Mesendoderm (in vitro differentiated cells): Measurements from ENCODE around the gene SUPT5H.
"Not testable (repeated sequence)": the region's sequence is repeated elsewhere in the genome, so short reads cannot be mapped to it uniquely, and the experiment has no call there.

ENCODE experiments used
- DNase-seq: peaks from one replicate; pipeline ENCODE4 v3.0.0; 2013
- H2AK5ac ChIP-seq: 2 replicates; pipeline ENCODE4 v1.6.1; 2013; ENCODE audit warnings: low read length, inconsistent platforms
- H2BK120ac ChIP-seq: 2 replicates; pipeline ENCODE4 v1.6.1; 2013; ENCODE audit warnings: low read depth, mild to moderate bottlenecking, low read length, moderate library complexity, mixed read lengths
- H2BK15ac ChIP-seq: replicated peaks from 2 replicates; pipeline ENCODE4 v1.6.1; 2013; ENCODE audit warnings: low read depth, mild to moderate bottlenecking, moderate library complexity
- H2BK5ac ChIP-seq: 2 replicates; pipeline ENCODE4 v1.6.1; 2013; ENCODE audit warnings: low read length, inconsistent platforms
- H3K18ac ChIP-seq: 2 replicates; pipeline ENCODE4 v1.6.1; 2013; ENCODE audit warnings: mild to moderate bottlenecking, low read length, mixed read lengths
- H3K23ac ChIP-seq: one replicate; pipeline ENCODE4 v1.6.1; 2013; ENCODE audit warnings: low read length
- H3K27ac ChIP-seq: 2 replicates; pipeline ENCODE4 v1.5.1; 2013; ENCODE audit warnings: low read depth, mild to moderate bottlenecking, inconsistent platforms, low read length, moderate library complexity
- H3K27me3 ChIP-seq: 2 replicates; pipeline ENCODE4 v1.6.1; 2013; ENCODE audit warnings: low read length, control low read depth, mild to moderate bottlenecking, inconsistent platforms; ENCODE audit not compliant: insufficient read depth, poor library complexity
- H3K36me3 ChIP-seq: 2 replicates; pipeline ENCODE4 v1.6.1; 2013; ENCODE audit warnings: low read length, inconsistent platforms; ENCODE audit not compliant: control insufficient read depth, insufficient read depth
- H3K4ac ChIP-seq: one replicate; pipeline ENCODE4 v1.6.1; 2013; ENCODE audit warnings: low read depth, mild to moderate bottlenecking, low read length, moderate library complexity
- H3K4me1 ChIP-seq: 2 replicates; pipeline ENCODE4 v1.6.1; 2013; ENCODE audit warnings: low read depth, low read length, inconsistent platforms; ENCODE audit not compliant: control insufficient read depth
- H3K4me2 ChIP-seq: 2 replicates; pipeline ENCODE4 v1.6.1; 2013; ENCODE audit warnings: low read length
- H3K4me3 ChIP-seq: 2 replicates; pipeline ENCODE4 v1.5.1; 2013; ENCODE audit warnings: mild to moderate bottlenecking, low read length
- H3K56ac ChIP-seq: one replicate; pipeline ENCODE4 v1.6.1; 2013; ENCODE audit warnings: low read length
- H3K79me1 ChIP-seq: 2 replicates; pipeline ENCODE4 v1.6.1; 2013; ENCODE audit warnings: low read length, inconsistent platforms
- H3K79me2 ChIP-seq: 2 replicates; pipeline ENCODE4 v1.6.1; 2013; ENCODE audit warnings: mild to moderate bottlenecking, low read length; ENCODE audit not compliant: control insufficient read depth, insufficient read depth
- H3K9ac ChIP-seq: 2 replicates; pipeline ENCODE4 v1.6.1; 2013; ENCODE audit warnings: low read length, inconsistent platforms
- H4K5ac ChIP-seq: one replicate; pipeline ENCODE4 v1.6.1; 2013; ENCODE audit warnings: low read length
- H4K8ac ChIP-seq: one replicate; pipeline ENCODE4 v1.6.1; 2013; ENCODE audit warnings: low read depth, mild to moderate bottlenecking, control low read depth, low read length, moderate library complexity
- WGBS: extraction: QIAGEN DNeasy Blood & Tissue Kit; methylation state at CpG from one replicate; pipeline ENCODE4 v1.1.7; 2013; ENCODE audit warnings: low lambda C conversion rate, missing lambda C conversion rate; ENCODE audit not compliant: insufficient coverage; ENCODE audit errors: extremely low coverage; 5-methylcytosine and 5-hydroxymethylcytosine counted together

The SUPT5H gene

DNA sequence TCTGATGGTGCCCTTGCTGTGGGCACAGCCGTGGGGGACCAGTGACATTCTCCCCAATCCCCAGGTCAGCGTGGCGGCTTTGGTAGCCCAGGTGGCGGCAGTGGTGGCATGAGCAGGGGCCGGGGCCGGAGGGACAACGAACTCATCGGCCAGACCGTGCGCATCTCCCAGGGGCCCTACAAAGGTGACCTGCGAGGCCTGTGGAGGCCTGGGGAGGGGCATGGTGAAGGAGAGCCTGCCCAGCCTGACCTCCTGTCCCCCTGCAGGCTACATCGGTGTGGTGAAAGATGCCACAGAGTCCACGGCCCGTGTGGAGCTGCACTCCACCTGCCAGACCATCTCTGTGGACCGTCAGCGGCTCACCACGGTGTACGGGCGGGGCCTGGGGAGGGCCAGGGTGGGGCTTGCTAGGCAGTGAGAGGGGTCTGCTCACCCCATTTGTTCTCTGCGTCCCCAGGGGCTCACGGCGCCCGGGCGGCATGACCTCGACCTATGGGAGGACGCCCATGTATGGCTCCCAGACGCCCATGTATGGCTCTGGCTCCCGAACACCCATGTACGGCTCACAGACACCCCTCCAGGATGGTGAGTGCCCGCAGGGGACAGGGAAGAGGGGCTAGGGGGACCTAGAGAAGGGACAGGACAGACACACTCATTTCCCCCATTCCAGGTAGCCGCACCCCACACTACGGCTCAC lies 27.5 kb downstream of the SUPT5H start:
- H3K18ac ChIP-seq: no peak overlapping the region
- no peak overlapping the region for H4K5ac ChIP-seq
- no peak overlapping the region for H3K27ac ChIP-seq
- no peak overlapping the region for H3K56ac ChIP-seq
- H3K79me1 ChIP-seq: no peaks in the 10 kb centered on the region
- H3K79me2 ChIP-seq: no peaks in the 10 kb centered on the region
- no peaks in the 10 kb centered on the region for H3K27me3 ChIP-seq
- H3K9ac ChIP-seq: no peak overlapping the region
- no peak overlapping the region for H2AK5ac ChIP-seq
- no peak overlapping the region for H2BK120ac ChIP-seq
- no peak overlapping the region for H3K4ac ChIP-seq
- no peak overlapping the region for H4K8ac ChIP-seq
- H3K23ac ChIP-seq: no peak overlapping the region
- no peak overlapping the region for H3K4me2 ChIP-seq
- no peaks in the 10 kb centered on the region for H3K4me1 ChIP-seq
- H2BK5ac ChIP-seq: no peak overlapping the region
- no CpG with 5 or more reads among the region's 32 CpGs for WGBS
- H2BK15ac ChIP-seq: no peak overlapping the region
- DNase-seq: no peak
- no peak overlapping the region for H3K4me3 ChIP-seq
- peaks cover 22% of the 10 kb centered on the region for H3K36me3 ChIP-seq

DNA sequence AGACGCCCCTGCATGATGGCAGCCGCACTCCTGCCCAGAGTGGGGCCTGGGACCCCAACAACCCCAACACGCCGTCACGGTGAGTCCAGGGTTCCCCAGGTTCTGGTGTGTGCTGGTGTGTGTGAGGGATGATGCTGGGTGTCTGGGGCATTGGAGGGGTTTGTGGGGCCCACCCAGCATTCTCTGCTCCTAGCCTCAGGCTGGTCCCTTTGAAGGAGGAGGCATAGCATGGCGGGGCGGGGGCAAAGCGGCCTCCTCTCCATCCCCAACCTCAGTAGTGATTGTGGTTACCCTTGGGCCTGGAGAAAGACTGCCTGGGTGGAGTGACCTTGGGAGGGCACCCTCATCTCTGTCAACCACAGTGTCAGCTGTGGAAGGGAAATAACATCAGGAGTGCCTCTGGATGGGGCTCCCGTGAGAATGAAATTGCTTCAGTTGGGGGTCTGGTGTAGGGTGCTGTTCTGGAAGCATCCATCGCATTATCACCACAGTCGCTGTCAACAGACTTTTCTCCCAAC lies 28.1 kb downstream of the SUPT5H start:
- H3K79me1 ChIP-seq: no peaks in the 10 kb centered on the region
- no peaks in the 10 kb centered on the region for H3K27me3 ChIP-seq
- DNase-seq: no peak
- H3K56ac ChIP-seq: no peak overlapping the region
- WGBS: no CpG with 5 or more reads among the region's 11 CpGs
- H2AK5ac ChIP-seq: no peak overlapping the region
- H3K18ac ChIP-seq: no peak overlapping the region
- H3K27ac ChIP-seq: no peak overlapping the region
- H3K9ac ChIP-seq: no peak overlapping the region
- no peaks in the 10 kb centered on the region for H3K79me2 ChIP-seq
- no peak overlapping the region for H3K4me3 ChIP-seq
- H2BK5ac ChIP-seq: no peak overlapping the region
- H3K4me2 ChIP-seq: no peak overlapping the region
- H3K36me3 ChIP-seq: peaks cover 22% of the 10 kb centered on the region
- no peak overlapping the region for H2BK15ac ChIP-seq
- H4K5ac ChIP-seq: no peak overlapping the region
- H4K8ac ChIP-seq: no peak overlapping the region
- H2BK120ac ChIP-seq: no peak overlapping the region
- H3K4me1 ChIP-seq: no peaks in the 10 kb centered on the region
- H3K4ac ChIP-seq: no peak overlapping the region
- H3K23ac ChIP-seq: no peak overlapping the region

DNA sequence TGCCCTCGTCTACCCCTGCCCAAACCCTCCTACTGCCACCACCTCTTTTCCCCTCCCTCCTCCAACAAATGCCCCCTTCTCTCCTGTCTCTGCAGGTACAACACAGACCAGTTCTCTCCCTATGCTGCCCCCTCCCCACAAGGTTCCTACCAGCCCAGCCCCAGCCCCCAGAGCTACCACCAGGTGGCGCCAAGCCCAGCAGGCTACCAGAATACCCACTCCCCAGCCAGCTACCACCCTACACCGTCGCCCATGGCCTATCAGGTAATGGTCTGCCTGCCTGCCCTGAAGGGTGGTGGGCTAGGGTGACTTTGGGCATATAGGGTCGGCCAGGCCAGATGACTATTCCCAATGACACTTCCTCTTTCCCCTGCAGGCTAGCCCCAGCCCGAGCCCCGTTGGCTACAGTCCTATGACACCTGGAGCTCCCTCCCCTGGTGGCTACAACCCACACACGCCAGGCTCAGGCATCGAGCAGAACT lies 28.8 kb downstream of the SUPT5H start:
- Histone ChIP-seq H3K79me2 (no peaks in the 10 kb centered on the region), H3K9ac (no peak overlapping the region), H3K4me2 (no peak overlapping the region), H3K4me1 (no peaks in the 10 kb centered on the region), H2BK5ac (no peak overlapping the region), H2BK15ac (no peak overlapping the region), H4K5ac (no peak overlapping the region), H2BK120ac (no peak overlapping the region), H3K27me3 (no peaks in the 10 kb centered on the region), H3K18ac (no peak overlapping the region), H3K4ac (no peak overlapping the region), H2AK5ac (no peak overlapping the region), H4K8ac (no peak overlapping the region), H3K36me3 (peaks cover 22% of the 10 kb centered on the region), H3K23ac (no peak overlapping the region), H3K56ac (no peak overlapping the region), H3K27ac (no peak overlapping the region), H3K4me3 (no peak overlapping the region), H3K79me1 (no peaks in the 10 kb centered on the region)
- DNase-seq: peak; percentile 78
- no CpG with 5 or more reads among the region's 9 CpGs for WGBS

DNA sequence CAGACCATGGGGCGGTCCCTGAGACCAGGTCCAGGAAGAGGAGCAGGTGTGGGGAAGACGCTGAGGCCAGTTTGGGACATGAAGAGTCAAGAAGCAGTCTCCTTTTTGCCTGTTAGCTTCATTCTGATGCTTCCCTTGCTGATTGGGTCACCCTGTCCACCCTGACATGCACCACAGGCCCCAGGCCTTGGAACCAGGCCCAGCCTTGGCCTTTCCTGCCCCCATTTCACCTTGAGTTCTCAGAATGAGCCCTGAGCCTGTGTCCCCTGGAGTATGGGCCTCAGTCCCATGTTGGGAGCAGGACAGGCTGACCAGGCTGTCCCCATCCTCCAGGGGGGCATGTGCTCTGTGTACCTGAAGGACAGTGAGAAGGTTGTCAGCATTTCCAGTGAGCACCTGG lies 30.4 kb downstream of the SUPT5H start:
- H2BK15ac ChIP-seq: no peak overlapping the region
- no peaks in the 10 kb centered on the region for H3K79me1 ChIP-seq
- H3K27ac ChIP-seq: no peak overlapping the region
- WGBS: no CpG with 5 or more reads among the region's 2 CpGs
- no peak overlapping the region for H3K56ac ChIP-seq
- peaks cover under 1% of the 10 kb centered on the region for H3K79me2 ChIP-seq
- H3K4ac ChIP-seq: no peak overlapping the region
- H3K4me2 ChIP-seq: no peak overlapping the region
- no peak overlapping the region for H4K5ac ChIP-seq
- DNase-seq: no peak
- H3K36me3 ChIP-seq: peaks cover 12% of the 10 kb centered on the region
- no peak overlapping the region for H3K18ac ChIP-seq
- H4K8ac ChIP-seq: no peak overlapping the region
- no peak overlapping the region for H3K23ac ChIP-seq
- no peaks in the 10 kb centered on the region for H3K27me3 ChIP-seq
- no peak overlapping the region for H2AK5ac ChIP-seq
- H3K4me3 ChIP-seq: no peak overlapping the region
- no peak overlapping the region for H2BK120ac ChIP-seq
- H3K9ac ChIP-seq: no peak overlapping the region
- no peaks in the 10 kb centered on the region for H3K4me1 ChIP-seq
- no peak overlapping the region for H2BK5ac ChIP-seq

DNA sequence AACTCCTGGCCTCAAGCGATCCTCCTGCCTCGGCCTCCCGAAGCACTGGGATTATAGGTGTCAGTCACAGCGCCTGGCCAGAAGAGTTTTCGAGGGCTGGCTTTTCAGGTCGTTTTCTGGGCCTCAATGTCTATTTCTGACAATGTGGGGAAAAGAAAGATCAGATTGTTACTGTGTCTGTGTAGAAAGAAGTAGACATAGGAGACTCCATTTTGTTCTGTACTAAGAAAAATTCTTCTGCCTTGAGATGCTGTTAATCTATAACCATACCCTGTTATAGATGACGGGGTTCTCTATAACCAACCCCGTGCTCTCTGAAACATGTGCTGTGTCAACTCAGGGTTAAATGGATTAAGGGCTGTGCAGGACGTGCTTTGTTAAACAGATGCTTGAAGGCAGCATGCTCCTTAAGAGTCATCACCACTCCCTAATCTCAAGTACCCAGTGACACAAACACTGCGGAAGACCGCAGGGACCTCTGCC lies 34.0 kb downstream of the SUPT5H start:
- H3K18ac ChIP-seq, H3K27ac ChIP-seq, DNase-seq, H2BK5ac ChIP-seq, H3K4ac ChIP-seq, H3K27me3 ChIP-seq, H3K4me1 ChIP-seq, H3K23ac ChIP-seq, H2AK5ac ChIP-seq, H4K8ac ChIP-seq, H3K4me3 ChIP-seq, H4K5ac ChIP-seq, H3K9ac ChIP-seq, H2BK15ac ChIP-seq, H2BK120ac ChIP-seq, H3K4me2 ChIP-seq: not testable (repeated sequence)
- Histone ChIP-seq H3K79me2 (peaks cover 17% of the 10 kb centered on the region), H3K36me3 (peaks cover 13% of the 10 kb centered on the region), H3K79me1 (peaks cover 14% of the 10 kb centered on the region), H3K56ac (peak overlapping the region; percentile 49)
- no CpG with 5 or more reads among the region's 11 CpGs for WGBS
